H9 (cell line): ENCODE results near the gene CFAP46. TPM values are rescaled to one million over a fixed set of nuclear protein-coding genes. Genes with fewer than 3 reads are reported as not detected.
A peak's percentile ranks its signal among the peaks of the same experiment; 100 is the strongest.

ENCODE experiments used
- DNase-seq: peaks from one replicate; pipeline ENCODE4 v3.0.0-alpha.2; 2017
- H2AFZ ChIP-seq: one replicate; pipeline ENCODE4 v1.6.1; 2013; ENCODE audit warnings: mild to moderate bottlenecking, low read length, control low read depth, moderate library complexity
- H2AK5ac ChIP-seq: 2 replicates; pipeline ENCODE4 v1.6.1; 2013; ENCODE audit warnings: low read length, control low read depth, mixed read lengths; ENCODE audit not compliant: insufficient read length
- H2BK120ac ChIP-seq: one replicate; pipeline ENCODE4 v1.6.1; 2013; ENCODE audit warnings: low read depth, mild to moderate bottlenecking, low read length, control low read depth, inconsistent platforms; ENCODE audit not compliant: poor library complexity, severe bottlenecking
- H2BK12ac ChIP-seq: 2 replicates; pipeline ENCODE4 v1.6.1; 2013; ENCODE audit warnings: low read length, control low read depth, mixed read lengths, low read depth; ENCODE audit not compliant: insufficient read length
- H2BK15ac ChIP-seq: 2 replicates; pipeline ENCODE4 v1.6.1; 2013; ENCODE audit warnings: low read depth, low read length, control low read depth
- H2BK20ac ChIP-seq: one replicate; pipeline ENCODE4 v1.6.1; 2013; ENCODE audit warnings: low read depth, mild to moderate bottlenecking, low read length, control low read depth, inconsistent platforms; ENCODE audit not compliant: poor library complexity, severe bottlenecking
- H2BK5ac ChIP-seq: 2 replicates; pipeline ENCODE4 v1.6.1; 2013; ENCODE audit warnings: low read length, control low read depth, mixed read lengths; ENCODE audit not compliant: insufficient read length
- H3K14ac ChIP-seq: 2 replicates; pipeline ENCODE4 v1.6.1; 2013; ENCODE audit warnings: low read length, control low read depth; ENCODE audit not compliant: insufficient read depth
- H3K18ac ChIP-seq: 2 replicates; pipeline ENCODE4 v1.6.1; 2013; ENCODE audit warnings: low read depth, mild to moderate bottlenecking, mixed read lengths, low read length, control low read depth; ENCODE audit not compliant: insufficient read length
- H3K23ac ChIP-seq: 2 replicates; pipeline ENCODE4 v1.6.1; 2013; ENCODE audit warnings: low read length, control low read depth, mixed read lengths, low read depth; ENCODE audit not compliant: insufficient read length
- H3K23me2 ChIP-seq: 2 replicates; pipeline ENCODE4 v1.6.1; 2013; ENCODE audit warnings: low read depth, mild to moderate bottlenecking, mixed read lengths, low read length, control low read depth; ENCODE audit not compliant: insufficient read length, poor library complexity, severe bottlenecking
- H3K27ac ChIP-seq: 2 replicates; pipeline ENCODE4 v1.5.1; 2013; ENCODE audit warnings: low read length, control low read depth, mixed read lengths, low read depth; ENCODE audit not compliant: insufficient read length
- H3K27me3 ChIP-seq: 2 replicates; pipeline ENCODE4 v1.6.1; 2013; ENCODE audit warnings: low read length, control low read depth, inconsistent platforms; ENCODE audit not compliant: insufficient read depth
- H3K4ac ChIP-seq: 2 replicates; pipeline ENCODE4 v1.6.1; 2013; ENCODE audit warnings: low read depth, mild to moderate bottlenecking, control low read depth, inconsistent platforms, low read length, moderate library complexity
- H3K4me1 ChIP-seq: 2 replicates; pipeline ENCODE4 v1.6.1; 2013; ENCODE audit warnings: low read length, control low read depth, inconsistent platforms; ENCODE audit not compliant: insufficient read depth
- H3K4me2 ChIP-seq: 2 replicates; pipeline ENCODE4 v1.6.1; 2013; ENCODE audit warnings: low read length, control low read depth, mixed read lengths; ENCODE audit not compliant: insufficient read length, insufficient read depth
- H3K56ac ChIP-seq: 2 replicates; pipeline ENCODE4 v1.6.1; 2013; ENCODE audit warnings: low read depth, mild to moderate bottlenecking, mixed read lengths, low read length, control low read depth; ENCODE audit not compliant: insufficient read length
- H3K79me1 ChIP-seq: 2 replicates; pipeline ENCODE4 v1.6.1; 2013; ENCODE audit warnings: low read depth, mild to moderate bottlenecking, moderate library complexity, low read length, control low read depth, inconsistent platforms; ENCODE audit not compliant: insufficient read depth, poor library complexity, severe bottlenecking
- H3K79me2 ChIP-seq: 2 replicates; pipeline ENCODE4 v1.6.1; 2013; ENCODE audit warnings: low read length, control low read depth, inconsistent platforms; ENCODE audit not compliant: insufficient read depth
- H3K9ac ChIP-seq: 2 replicates; pipeline ENCODE4 v1.6.1; 2013; ENCODE audit warnings: low read length, control low read depth, mixed read lengths; ENCODE audit not compliant: insufficient read length; ENCODE audit errors: extremely low read depth
- H3K9me3 ChIP-seq: one replicate; pipeline ENCODE4 v1.6.1; 2013; ENCODE audit warnings: low read depth, low read length, inconsistent platforms; ENCODE audit not compliant: control insufficient read depth
- H3T11ph ChIP-seq: one replicate; pipeline ENCODE4 v1.6.1; 2013; ENCODE audit warnings: mild to moderate bottlenecking, low read length, control low read depth, inconsistent platforms
- H4K20me1 ChIP-seq: one replicate; pipeline ENCODE4 v1.6.1; 2013; ENCODE audit not compliant: control insufficient read depth, insufficient read length, insufficient read depth
- H4K5ac ChIP-seq: 2 replicates; pipeline ENCODE4 v1.6.1; 2013; ENCODE audit warnings: low read depth, mild to moderate bottlenecking, mixed read lengths, low read length, control low read depth; ENCODE audit not compliant: insufficient read length
- H4K8ac ChIP-seq: replicated peaks from 2 replicates; pipeline ENCODE4 v1.6.1; 2013; ENCODE audit warnings: low read length, control low read depth, mixed read lengths, low read depth; ENCODE audit not compliant: insufficient read length
- H4K91ac ChIP-seq: 2 replicates; pipeline ENCODE4 v1.6.1; 2013; ENCODE audit warnings: low read depth, mild to moderate bottlenecking, moderate library complexity, mixed read lengths, low read length, control low read depth; ENCODE audit not compliant: insufficient read length
- H3K27ac Mint-ChIP-seq, 3 experiments: 2 replicates in 2 of 3; 3 replicates in 1 of 3; pipeline ENCODE4 v1.8.0; 2020 to 2021; ENCODE audit warnings: mixed read lengths in 3 of 3, mild to moderate bottlenecking in 1 of 3, moderate library complexity in 1 of 3
- H3K27me3 Mint-ChIP-seq: 2 replicates; pipeline ENCODE4 v1.8.0; 2021; ENCODE audit warnings: low read depth, mild to moderate bottlenecking, moderate library complexity, mixed read lengths
- H3K36me3 Mint-ChIP-seq, 3 experiments: 2 replicates in 2 of 3; 3 replicates in 1 of 3; pipeline ENCODE4 v1.8.0; 2020 to 2021; ENCODE audit warnings: low read depth in 3 of 3, mixed read lengths in 3 of 3; ENCODE audit not compliant: insufficient read depth in 1 of 3
- H3K4me1 Mint-ChIP-seq, 2 experiments: 2 replicates each; pipeline ENCODE4 v1.8.0; 2020; ENCODE audit warnings: mixed read lengths in 2 of 2
- H3K4me3 Mint-ChIP-seq, 2 experiments: 2 replicates in 1 of 2; 3 replicates in 1 of 2; pipeline ENCODE4 v1.8.0; 2020 to 2021; ENCODE audit warnings: mild to moderate bottlenecking in 2 of 2, mixed read lengths in 2 of 2, moderate library complexity in 1 of 2
- H3K9me3 Mint-ChIP-seq, 2 experiments: 2 replicates in 1 of 2; 3 replicates in 1 of 2; pipeline ENCODE4 v1.8.0; 2020; ENCODE audit warnings: mild to moderate bottlenecking in 2 of 2, mixed read lengths in 2 of 2, moderate library complexity in 1 of 2
- WGBS: extraction: QIAGEN DNeasy Blood & Tissue Kit; methylation state at CpG from one replicate; pipeline ENCODE4 v1.1.7; 2013; ENCODE audit warnings: missing lambda C conversion rate, low lambda C conversion rate, mixed read lengths; ENCODE audit not compliant: insufficient read length; ENCODE audit errors: extremely low coverage; 5-methylcytosine and 5-hydroxymethylcytosine counted together
- total RNA-seq: library from RNA; stranded (reverse); gene quantifications from 2 replicates; pipeline ENCODE4 v1.2.1, GENCODE V29; 2021
- TF ChIP-seq, protein P1 (sequence below): fragments of 200-600 bp; sonication (generic); conservative IDR thresholded peaks from 3 replicates; pipeline ENCODE4 v1.8.0; 2021; ENCODE audit warnings: antibody characterized with exemption, mild to moderate bottlenecking

The CFAP46 gene
- total RNA-seq, 1 experiment from 2014 or later = 3.1 TPM

DNA sequence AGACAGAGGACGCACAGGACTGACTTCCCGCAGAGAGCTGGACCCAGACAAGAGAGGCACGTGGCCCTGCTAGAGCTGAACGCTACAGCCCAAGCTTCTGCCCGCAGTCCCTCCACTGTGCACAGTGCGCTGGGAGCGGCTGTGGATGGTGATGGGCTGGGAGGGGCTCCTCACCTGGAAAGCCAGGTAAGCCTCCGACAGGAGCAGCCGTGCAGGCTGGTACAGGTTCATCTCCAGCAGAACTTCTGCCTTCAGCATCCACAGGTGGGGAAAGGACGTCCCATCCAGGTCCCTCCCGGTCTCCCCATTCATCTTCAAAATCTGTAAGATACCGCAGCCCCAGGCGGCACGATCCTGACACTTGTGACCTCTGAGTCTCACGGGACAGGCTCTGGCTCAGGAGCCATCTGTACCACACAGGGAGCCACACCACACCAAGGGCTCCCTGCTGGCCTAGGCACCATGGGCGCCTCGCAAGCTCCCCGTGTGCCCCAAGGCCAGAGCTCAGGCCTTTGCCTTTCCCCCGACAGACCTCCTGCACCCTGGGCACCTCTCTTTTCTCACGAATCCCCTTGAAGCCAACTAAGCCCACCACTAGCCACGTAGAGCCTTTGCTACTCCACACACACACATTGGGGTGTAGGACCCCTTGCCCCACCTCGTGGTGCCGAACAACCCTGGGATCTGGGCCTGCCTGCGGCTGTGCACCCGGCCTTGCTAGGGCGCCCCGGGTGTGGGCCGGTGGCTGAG lies 76.3 kb downstream of the CFAP46 start:
- no peaks in the 10 kb centered on the region for H3K79me2 ChIP-seq
- H3K4me3 Mint-ChIP-seq = no peak overlapping the region
- no peaks in the 10 kb centered on the region for H3K79me1 ChIP-seq
- no peaks in the 10 kb centered on the region for H3K4me1 ChIP-seq
- no peak overlapping the region for H4K91ac ChIP-seq
- H2BK15ac ChIP-seq = no peak overlapping the region
- no peaks in the 10 kb centered on the region for H3K27me3 ChIP-seq
- peak overlapping the region in 1 of 3 experiments; percentile 87; a peak in 1 of 7 replicates for H3K27ac Mint-ChIP-seq
- peaks cover 3 to 10% of the 10 kb centered on the region in 2 experiments; a peak in 3 of 4 replicates for H3K4me1 Mint-ChIP-seq
- H2BK120ac ChIP-seq = no peak overlapping the region
- peaks cover 0 to 1% (median 0%) of the 10 kb centered on the region in 3 experiments; a peak in 1 of 7 replicates for H3K36me3 Mint-ChIP-seq
- no peak overlapping the region for H3K4me2 ChIP-seq
- no peak overlapping the region for H3K56ac ChIP-seq
- H3T11ph ChIP-seq = no peak overlapping the region
- no peak overlapping the region for H2BK12ac ChIP-seq
- H2BK20ac ChIP-seq = no peak overlapping the region
- H4K20me1 ChIP-seq = no peaks in the 10 kb centered on the region
- H4K8ac ChIP-seq = no peak overlapping the region
- no peak overlapping the region for H3K9ac ChIP-seq
- H3K27me3 Mint-ChIP-seq = peaks cover 8% of the 10 kb centered on the region; the same call in 1 of the 2 replicates
- H3K14ac ChIP-seq = no peak overlapping the region
- peak overlapping the region; percentile 60 for H3K18ac ChIP-seq
- no peaks in the 10 kb centered on the region for H3K23me2 ChIP-seq
- H3K27ac ChIP-seq = no peak overlapping the region
- H2BK5ac ChIP-seq = no peak overlapping the region
- no peak overlapping the region for H2AFZ ChIP-seq
- peak; percentile 24 for DNase-seq
- no peak overlapping the region for H3K23ac ChIP-seq
- H3K4ac ChIP-seq = no peak overlapping the region
- H4K5ac ChIP-seq = no peak overlapping the region
- TF ChIP-seq, protein P1, sequence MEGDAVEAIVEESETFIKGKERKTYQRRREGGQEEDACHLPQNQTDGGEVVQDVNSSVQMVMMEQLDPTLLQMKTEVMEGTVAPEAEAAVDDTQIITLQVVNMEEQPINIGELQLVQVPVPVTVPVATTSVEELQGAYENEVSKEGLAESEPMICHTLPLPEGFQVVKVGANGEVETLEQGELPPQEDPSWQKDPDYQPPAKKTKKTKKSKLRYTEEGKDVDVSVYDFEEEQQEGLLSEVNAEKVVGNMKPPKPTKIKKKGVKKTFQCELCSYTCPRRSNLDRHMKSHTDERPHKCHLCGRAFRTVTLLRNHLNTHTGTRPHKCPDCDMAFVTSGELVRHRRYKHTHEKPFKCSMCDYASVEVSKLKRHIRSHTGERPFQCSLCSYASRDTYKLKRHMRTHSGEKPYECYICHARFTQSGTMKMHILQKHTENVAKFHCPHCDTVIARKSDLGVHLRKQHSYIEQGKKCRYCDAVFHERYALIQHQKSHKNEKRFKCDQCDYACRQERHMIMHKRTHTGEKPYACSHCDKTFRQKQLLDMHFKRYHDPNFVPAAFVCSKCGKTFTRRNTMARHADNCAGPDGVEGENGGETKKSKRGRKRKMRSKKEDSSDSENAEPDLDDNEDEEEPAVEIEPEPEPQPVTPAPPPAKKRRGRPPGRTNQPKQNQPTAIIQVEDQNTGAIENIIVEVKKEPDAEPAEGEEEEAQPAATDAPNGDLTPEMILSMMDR = no peak
- H3K9me3 ChIP-seq = no peaks in the 10 kb centered on the region
- H3K9me3 Mint-ChIP-seq = peaks cover 1 to 8% of the 10 kb centered on the region in 2 experiments; a peak in 4 of 5 replicates
- no peak overlapping the region for H2AK5ac ChIP-seq
- WGBS = no CpG with 5 or more reads among the region's 28 CpGs
